ENCODE data around the gene PLEKHA6.

DNA sequence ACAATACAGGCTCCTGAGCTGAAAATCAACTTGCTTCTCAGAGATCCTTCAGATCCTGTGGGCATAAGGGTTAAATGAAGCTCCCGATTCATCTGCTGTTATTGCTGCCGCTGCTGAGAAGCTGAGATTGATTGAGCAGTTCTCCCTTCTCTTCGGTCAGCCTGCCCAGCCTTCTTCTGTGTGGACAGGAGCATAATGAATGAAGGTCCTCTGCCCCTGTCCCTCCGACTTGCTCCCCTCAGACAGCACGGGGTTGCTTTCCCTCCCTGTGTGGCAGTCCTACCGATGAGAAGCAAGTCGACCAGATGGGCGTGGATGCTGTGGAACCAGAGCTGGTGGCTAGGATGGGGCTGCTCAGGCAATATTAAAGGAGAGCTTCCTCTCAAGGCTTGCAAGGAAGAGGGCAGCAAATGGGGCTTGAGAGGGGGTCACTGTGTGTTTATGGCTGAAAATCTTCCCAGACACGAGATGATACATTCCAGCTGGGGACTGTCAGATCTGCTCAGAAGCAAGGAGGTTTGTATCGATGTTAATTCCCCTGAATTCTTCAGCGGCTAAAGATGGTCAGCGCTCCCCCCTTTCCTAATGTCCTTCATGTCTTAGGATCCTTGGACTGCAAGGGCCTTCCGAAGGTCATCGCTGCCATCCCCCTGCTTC is 82.0 kb downstream of the PLEKHA6 start:
- TF ChIP-seq, protein P1, sequence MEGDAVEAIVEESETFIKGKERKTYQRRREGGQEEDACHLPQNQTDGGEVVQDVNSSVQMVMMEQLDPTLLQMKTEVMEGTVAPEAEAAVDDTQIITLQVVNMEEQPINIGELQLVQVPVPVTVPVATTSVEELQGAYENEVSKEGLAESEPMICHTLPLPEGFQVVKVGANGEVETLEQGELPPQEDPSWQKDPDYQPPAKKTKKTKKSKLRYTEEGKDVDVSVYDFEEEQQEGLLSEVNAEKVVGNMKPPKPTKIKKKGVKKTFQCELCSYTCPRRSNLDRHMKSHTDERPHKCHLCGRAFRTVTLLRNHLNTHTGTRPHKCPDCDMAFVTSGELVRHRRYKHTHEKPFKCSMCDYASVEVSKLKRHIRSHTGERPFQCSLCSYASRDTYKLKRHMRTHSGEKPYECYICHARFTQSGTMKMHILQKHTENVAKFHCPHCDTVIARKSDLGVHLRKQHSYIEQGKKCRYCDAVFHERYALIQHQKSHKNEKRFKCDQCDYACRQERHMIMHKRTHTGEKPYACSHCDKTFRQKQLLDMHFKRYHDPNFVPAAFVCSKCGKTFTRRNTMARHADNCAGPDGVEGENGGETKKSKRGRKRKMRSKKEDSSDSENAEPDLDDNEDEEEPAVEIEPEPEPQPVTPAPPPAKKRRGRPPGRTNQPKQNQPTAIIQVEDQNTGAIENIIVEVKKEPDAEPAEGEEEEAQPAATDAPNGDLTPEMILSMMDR (IDR thresholded peaks at IDR 0.05): no peak
- TF ChIP-seq REST (IDR thresholded peaks at IDR 0.05; ENCODE audit: insufficient read depth in 1 of 2, low read depth in 2 of 2, low read length in 1 of 2) (no peak), SIN3A (IDR thresholded peaks at IDR 0.05; ENCODE audit: borderline replicate concordance, insufficient read depth, low read depth, low read length) (no peak), POLR2AphosphoS5 (IDR thresholded peaks at IDR 0.05; ENCODE audit: low read depth, low read length) (no peak), TCF7L2 (IDR thresholded peaks at IDR 0.05; ENCODE audit: low read depth, low read length) (no peak)

All from Panc1 (cell line).